HEK293 (cell line): ENCODE data around the gene HP1BP3.

Experiments
- CTCF ChIA-PET: fragments of 350-600 bp; formaldehyde crosslinking; extraction: SDS; loops from one replicate; lab custom pipeline; 2021; ENCODE audit warnings: antibody characterized with exemption; lab: Yijun Ruan, JAX
- POLR2A ChIA-PET: fragments of 300-600 bp; formaldehyde crosslinking; extraction: SDS; loops from one replicate; lab custom pipeline; 2020; ENCODE audit warnings: antibody characterized with exemption, inconsistent platforms; lab: Yijun Ruan, JAX
- H3K27ac ChIP-seq: fragments of 200-500 bp; sonication (Bioruptor generic); 2 replicates; pipeline ENCODE4 v1.5.1; 2014; ENCODE audit warnings: low read depth, low read length, control low read depth, inconsistent platforms; ENCODE audit errors: extremely low read depth
- H3K36me3 ChIP-seq, 2 experiments: fragments of 200-500 bp in 1 of 2; sonication (Bioruptor generic) in 1 of 2; 1 replicate in 1 of 2; 2 replicates in 1 of 2; pipeline ENCODE4 v1.5.1; 2014 to 2017; ENCODE audit warnings: inconsistent platforms in 2 of 2, low read length in 2 of 2; ENCODE audit not compliant: control insufficient read depth in 2 of 2, insufficient read depth in 1 of 2
- H3K4me1 ChIP-seq: fragments of 200-500 bp; sonication (Bioruptor generic); 2 replicates; pipeline ENCODE4 v1.5.1; 2014; ENCODE audit warnings: mild to moderate bottlenecking, low read length, inconsistent platforms; ENCODE audit not compliant: control insufficient read depth, insufficient read depth
- H3K4me3 ChIP-seq: 2 replicates; pipeline ENCODE4 v1.5.1; 2011; ENCODE audit warnings: low read depth, mild to moderate bottlenecking, control low read depth, low read length, moderate library complexity
- H3K9me3 ChIP-seq: fragments of 200-500 bp; sonication (Bioruptor generic); 2 replicates; pipeline ENCODE4 v1.5.1; 2014; ENCODE audit warnings: low read depth, low read length, inconsistent platforms; ENCODE audit not compliant: control insufficient read depth, insufficient read depth
- BCL11A ChIP-seq: fragments of 450-650 bp; formaldehyde crosslinking; IDR thresholded peaks from 2 replicates; pipeline ENCODE4 v1.5.1; 2016; ENCODE audit warnings: low read depth, missing biosample characterization, missing genetic modification characterization
- IKZF3 ChIP-seq: fragments of 450-650 bp; IDR thresholded peaks from 2 replicates; pipeline ENCODE4 v1.5.0; 2018; ENCODE audit warnings: missing biosample characterization, mild to moderate bottlenecking, missing genetic modification characterization, moderate library complexity
- KLF16 ChIP-seq: fragments of 450-650 bp; formaldehyde crosslinking; IDR thresholded peaks from 2 replicates; pipeline ENCODE4 v1.5.1; 2017; ENCODE audit warnings: missing biosample characterization, missing genetic modification characterization
- OSR2 ChIP-seq: fragments of 450-650 bp; formaldehyde crosslinking; IDR thresholded peaks from 2 replicates; pipeline ENCODE4 v1.5.1; 2016; ENCODE audit warnings: missing biosample characterization, missing genetic modification characterization
- YY1 ChIP-seq: fragments of 450-650 bp; formaldehyde crosslinking; IDR thresholded peaks from 2 replicates; pipeline ENCODE4 v1.5.1; 2018; ENCODE audit warnings: missing biosample characterization, missing genetic modification characterization
- ZBTB44 ChIP-seq: fragments of 450-650 bp; IDR thresholded peaks from 2 replicates; pipeline ENCODE4 v1.5.1; 2018; ENCODE audit warnings: missing biosample characterization, mild to moderate bottlenecking, missing genetic modification characterization
- ZFHX2 ChIP-seq: fragments of 450-650 bp; formaldehyde crosslinking; conservative IDR thresholded peaks from 2 replicates; pipeline ENCODE4 v1.5.1; 2016; ENCODE audit warnings: missing biosample characterization, missing genetic modification characterization
- ZNF146 ChIP-seq: fragments of 450-650 bp; formaldehyde crosslinking; IDR thresholded peaks from 2 replicates; pipeline ENCODE4 v1.5.1; 2016; ENCODE audit warnings: missing biosample characterization, missing genetic modification characterization
- ZNF248 ChIP-seq: fragments of 450-650 bp; formaldehyde crosslinking; IDR thresholded peaks from 2 replicates; pipeline ENCODE4 v1.5.1; 2017; ENCODE audit warnings: missing biosample characterization, missing genetic modification characterization
- ZNF341 ChIP-seq: fragments of 450-650 bp; formaldehyde crosslinking; IDR thresholded peaks from 2 replicates; pipeline ENCODE4; 2016; ENCODE audit warnings: low read depth, missing biosample characterization, missing genetic modification characterization
- ZNF544 ChIP-seq: fragments of 450-650 bp; formaldehyde crosslinking; IDR thresholded peaks from 2 replicates; pipeline ENCODE4 v1.5.0; 2017; ENCODE audit warnings: missing biosample characterization, missing genetic modification characterization
- ZNF585B ChIP-seq: fragments of 450-650 bp; formaldehyde crosslinking; IDR thresholded peaks from 2 replicates; pipeline ENCODE4 v1.5.1; 2016; ENCODE audit warnings: missing biosample characterization, missing genetic modification characterization
- ZNF626 ChIP-seq: fragments of 450-650 bp; sonication (Bioruptor Pico); formaldehyde crosslinking; IDR thresholded peaks from 2 replicates; pipeline ENCODE4 v1.5.1; 2018; ENCODE audit warnings: missing biosample characterization, missing genetic modification characterization, inconsistent platforms
- ZNF704 ChIP-seq: fragments of 450-650 bp; formaldehyde crosslinking; IDR thresholded peaks from 2 replicates; pipeline ENCODE4 v1.5.1; 2016; ENCODE audit warnings: missing biosample characterization, missing genetic modification characterization
- ZSCAN16 ChIP-seq: fragments of 450-650 bp; formaldehyde crosslinking; IDR thresholded peaks from 2 replicates; pipeline ENCODE4 v1.5.1; 2016; ENCODE audit warnings: missing biosample characterization, missing genetic modification characterization
- ZSCAN4 ChIP-seq: fragments of 450-650 bp; formaldehyde crosslinking; IDR thresholded peaks from 2 replicates; pipeline ENCODE4 v1.5.1; 2017; ENCODE audit warnings: missing biosample characterization, missing genetic modification characterization
- TF ChIP-seq, protein P1 (sequence below): fragments of 450-650 bp; formaldehyde crosslinking; IDR thresholded peaks from 2 replicates; pipeline ENCODE4 v1.5.1; 2016; ENCODE audit warnings: missing biosample characterization, missing genetic modification characterization, borderline replicate concordance

Gene HP1BP3

GRCh38 chr1:20720631-20721091 is 66.4 kb downstream of the HP1BP3 start:
- ChIA-PET CTCF (no interaction called here), POLR2A (interaction anchor here (0.6 kb wide), 1 partner anchor 628 kb away, joined by 5 read pairs; no protein-coding TSS in a partner anchor)
- H3K4me1 ChIP-seq = no peaks in the 10 kb centered on the region
- H3K4me3 ChIP-seq = no peak overlapping the region
- TF ChIP-seq KLF16 (tag by site-specific recombination) (no peak), YY1 (tag by site-specific recombination) (no peak), BCL11A (tag by site-specific recombination) (no peak), ZNF585B (tag by site-specific recombination) (no peak), ZNF248 (no peak), IKZF3 (tag by site-specific recombination) (no peak), OSR2 (no peak), ZSCAN4 (no peak), ZBTB44 (tag by site-specific recombination) (no peak), ZNF626 (tag by site-specific recombination) (no peak), ZNF146 (no peak), ZNF704 (tag by site-specific recombination) (no peak), ZSCAN16 (tag by site-specific recombination) (no peak), ZNF341 (tag by site-specific recombination) (no peak)
- TF ChIP-seq, protein P1, sequence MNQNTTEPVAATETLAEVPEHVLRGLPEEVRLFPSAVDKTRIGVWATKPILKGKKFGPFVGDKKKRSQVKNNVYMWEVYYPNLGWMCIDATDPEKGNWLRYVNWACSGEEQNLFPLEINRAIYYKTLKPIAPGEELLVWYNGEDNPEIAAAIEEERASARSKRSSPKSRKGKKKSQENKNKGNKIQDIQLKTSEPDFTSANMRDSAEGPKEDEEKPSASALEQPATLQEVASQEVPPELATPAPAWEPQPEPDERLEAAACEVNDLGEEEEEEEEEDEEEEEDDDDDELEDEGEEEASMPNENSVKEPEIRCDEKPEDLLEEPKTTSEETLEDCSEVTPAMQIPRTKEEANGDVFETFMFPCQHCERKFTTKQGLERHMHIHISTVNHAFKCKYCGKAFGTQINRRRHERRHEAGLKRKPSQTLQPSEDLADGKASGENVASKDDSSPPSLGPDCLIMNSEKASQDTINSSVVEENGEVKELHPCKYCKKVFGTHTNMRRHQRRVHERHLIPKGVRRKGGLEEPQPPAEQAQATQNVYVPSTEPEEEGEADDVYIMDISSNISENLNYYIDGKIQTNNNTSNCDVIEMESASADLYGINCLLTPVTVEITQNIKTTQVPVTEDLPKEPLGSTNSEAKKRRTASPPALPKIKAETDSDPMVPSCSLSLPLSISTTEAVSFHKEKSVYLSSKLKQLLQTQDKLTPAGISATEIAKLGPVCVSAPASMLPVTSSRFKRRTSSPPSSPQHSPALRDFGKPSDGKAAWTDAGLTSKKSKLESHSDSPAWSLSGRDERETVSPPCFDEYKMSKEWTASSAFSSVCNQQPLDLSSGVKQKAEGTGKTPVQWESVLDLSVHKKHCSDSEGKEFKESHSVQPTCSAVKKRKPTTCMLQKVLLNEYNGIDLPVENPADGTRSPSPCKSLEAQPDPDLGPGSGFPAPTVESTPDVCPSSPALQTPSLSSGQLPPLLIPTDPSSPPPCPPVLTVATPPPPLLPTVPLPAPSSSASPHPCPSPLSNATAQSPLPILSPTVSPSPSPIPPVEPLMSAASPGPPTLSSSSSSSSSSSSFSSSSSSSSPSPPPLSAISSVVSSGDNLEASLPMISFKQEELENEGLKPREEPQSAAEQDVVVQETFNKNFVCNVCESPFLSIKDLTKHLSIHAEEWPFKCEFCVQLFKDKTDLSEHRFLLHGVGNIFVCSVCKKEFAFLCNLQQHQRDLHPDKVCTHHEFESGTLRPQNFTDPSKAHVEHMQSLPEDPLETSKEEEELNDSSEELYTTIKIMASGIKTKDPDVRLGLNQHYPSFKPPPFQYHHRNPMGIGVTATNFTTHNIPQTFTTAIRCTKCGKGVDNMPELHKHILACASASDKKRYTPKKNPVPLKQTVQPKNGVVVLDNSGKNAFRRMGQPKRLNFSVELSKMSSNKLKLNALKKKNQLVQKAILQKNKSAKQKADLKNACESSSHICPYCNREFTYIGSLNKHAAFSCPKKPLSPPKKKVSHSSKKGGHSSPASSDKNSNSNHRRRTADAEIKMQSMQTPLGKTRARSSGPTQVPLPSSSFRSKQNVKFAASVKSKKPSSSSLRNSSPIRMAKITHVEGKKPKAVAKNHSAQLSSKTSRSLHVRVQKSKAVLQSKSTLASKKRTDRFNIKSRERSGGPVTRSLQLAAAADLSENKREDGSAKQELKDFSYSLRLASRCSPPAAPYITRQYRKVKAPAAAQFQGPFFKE (tag by site-specific recombination) = no peak
- H3K27ac ChIP-seq = no peak overlapping the region
- no peaks in the 10 kb centered on the region for H3K9me3 ChIP-seq
- H3K36me3 ChIP-seq = no peaks in the 10 kb centered on the region

- Histone ChIP-seq H3K36me3 (no peaks in the 10 kb centered on the region), H3K4me1 (no peaks in the 10 kb centered on the region), H3K4me3 (no peak overlapping the region)
- CTCF ChIA-PET = no interaction called here
- TF ChIP-seq ZFHX2 (tag by site-specific recombination) (no peak), ZNF544 (tag by site-specific recombination) (no peak)
- TF ChIP-seq, all 188 proteins: peak for 0
- no peak overlapping the region for H3K27ac ChIP-seq
- H3K9me3 ChIP-seq = no peaks in the 10 kb centered on the region
- POLR2A ChIA-PET = no interaction called here
Measured at GRCh38 chr1:20719871-20720620, 67.1 kb downstream of the HP1BP3 start.
